Forelimb muscle (tissue), 1 donor: Measurements from ENCODE around the gene CDH23. TPM values are rescaled to one million over a fixed set of nuclear protein-coding genes. Genes with fewer than 3 reads are reported as not detected.

Source experiments
- DNase-seq: peaks from one replicate; pipeline ENCODE4 v3.0.0-alpha.2; 2013; ENCODE audit warnings: low read depth
- polyA plus RNA-seq: library from polyadenylated mRNA; unstranded; fragments of 120-200 nt; gene quantifications from one replicate; pipeline ENCODE4 v1.2.1, GENCODE V29; 2013; ENCODE audit not compliant: insufficient read length

Gene CDH23
- polyA plus RNA-seq, 1 donor, result 4.1 TPM

DNA sequence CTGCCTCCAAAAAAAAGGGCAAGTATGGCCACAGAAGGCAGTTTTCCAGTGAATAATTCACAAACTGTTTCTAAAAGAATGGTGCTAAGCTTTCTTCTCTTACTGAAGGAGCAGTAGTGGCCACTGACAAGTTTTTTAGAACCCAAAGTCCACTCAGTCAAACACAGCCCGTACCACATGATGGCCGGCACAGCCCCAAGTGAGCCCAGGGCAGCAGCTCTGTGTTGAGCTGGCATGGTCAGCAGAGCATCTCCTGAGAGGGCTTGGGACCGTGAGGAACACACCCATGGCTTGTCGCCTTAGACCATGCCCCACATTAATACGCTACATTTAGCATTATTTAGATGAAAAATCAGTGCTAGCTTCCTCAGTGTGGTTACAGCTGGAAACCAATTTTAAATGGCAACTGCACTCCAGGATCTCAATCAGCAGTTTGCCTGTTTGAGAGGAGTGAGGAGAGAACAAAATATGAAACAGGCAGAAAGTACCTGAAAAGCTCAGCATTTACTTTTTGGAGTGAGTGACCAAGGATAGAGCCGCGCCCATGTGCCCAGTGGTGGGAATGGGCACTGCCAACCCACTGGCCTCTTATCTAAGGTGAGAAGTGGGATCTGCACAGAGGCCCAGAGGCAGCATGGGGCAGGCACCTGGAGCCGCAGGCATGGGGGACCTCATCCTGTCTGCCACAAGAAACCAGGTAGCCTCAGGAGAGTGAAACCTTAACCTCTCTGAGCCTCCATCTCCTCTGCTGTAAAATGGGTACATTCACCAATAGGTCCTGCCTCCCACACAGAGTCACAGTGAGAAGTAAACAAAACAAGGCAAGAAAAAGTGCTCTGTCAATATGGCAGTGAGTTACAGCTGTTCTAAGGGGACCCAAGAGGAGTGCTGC is 437.0 kb downstream of the CDH23 start:
- DNase-seq, result no peak

DNA sequence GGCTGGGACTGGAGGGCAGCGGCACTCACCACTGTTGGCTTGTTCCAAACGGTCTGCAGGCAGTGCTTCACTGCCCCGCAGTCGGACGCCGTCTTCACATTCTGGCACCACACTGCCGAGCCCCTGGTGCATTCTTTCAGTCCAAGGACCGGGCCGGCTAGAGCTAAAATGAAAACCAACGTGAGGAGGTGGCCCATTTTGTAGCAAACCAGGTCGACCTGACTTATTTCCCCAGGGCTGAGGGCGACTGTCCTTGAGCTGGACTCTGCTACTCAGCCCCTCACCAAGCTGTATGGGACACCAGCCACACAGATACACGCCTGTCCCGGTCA is 437.6 kb downstream of the CDH23 start:
- DNase-seq, result no peak

DNA sequence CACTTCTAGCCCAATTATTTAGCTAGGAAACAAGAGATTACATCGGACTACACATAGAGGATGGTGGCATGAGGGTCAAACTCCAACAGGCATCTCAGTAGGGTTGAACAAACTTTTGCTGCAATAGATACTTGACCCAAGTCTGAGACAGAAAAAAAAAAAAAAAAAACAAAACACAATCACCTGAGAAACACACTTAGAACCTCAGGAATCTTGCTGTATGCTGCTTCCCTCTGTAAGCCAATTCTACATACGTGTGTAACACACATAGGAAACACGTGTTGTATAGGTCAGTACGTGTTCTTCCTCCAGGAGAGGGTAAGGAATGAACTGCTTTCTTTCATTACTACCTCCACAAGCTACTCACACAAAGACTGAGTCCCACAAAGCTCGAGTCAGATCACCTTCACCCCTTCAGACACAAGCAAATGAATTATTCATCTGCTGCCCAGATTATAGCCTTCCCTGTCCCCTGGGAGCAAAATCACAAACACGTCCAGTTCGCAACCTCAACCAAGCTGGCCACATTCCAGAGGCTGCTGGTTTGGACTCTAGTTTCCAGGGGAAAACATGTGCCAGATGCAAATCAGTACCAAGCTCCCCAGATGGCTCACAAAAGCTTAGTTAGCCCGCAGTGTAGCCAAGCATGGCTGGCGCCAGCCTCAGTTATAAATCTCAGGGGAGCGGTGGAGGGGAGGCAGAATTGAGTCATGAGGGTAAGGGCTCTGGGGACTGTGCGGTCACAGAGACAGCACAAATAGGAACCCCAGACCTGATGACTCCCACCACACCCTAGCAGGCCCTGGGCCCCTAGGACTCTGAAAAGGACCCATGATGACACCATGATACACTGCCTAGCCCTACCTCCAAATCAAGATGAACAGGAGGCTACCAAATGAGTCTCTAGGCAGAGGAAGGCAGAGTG is 439.2 kb downstream of the CDH23 start:
- no peak for DNase-seq

DNA sequence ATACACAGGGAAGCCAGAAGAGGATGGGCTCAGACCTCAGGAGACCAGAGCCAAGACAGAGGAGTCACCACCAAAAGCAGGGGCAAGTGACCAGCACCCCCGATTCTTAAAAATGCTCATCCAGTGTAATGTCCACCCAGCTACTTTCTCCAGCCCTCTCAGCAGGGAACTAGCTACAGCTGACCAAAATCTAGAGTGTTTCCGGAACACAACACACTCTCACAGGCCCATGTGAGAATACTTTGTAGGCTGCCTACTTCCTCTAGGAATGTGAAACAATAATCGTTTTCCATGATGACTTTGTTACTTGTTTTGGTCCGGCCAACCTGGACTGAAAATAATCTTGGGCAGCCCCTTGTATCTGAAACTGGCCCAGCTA is 439.9 kb downstream of the CDH23 start:
- DNase-seq, result no peak

DNA sequence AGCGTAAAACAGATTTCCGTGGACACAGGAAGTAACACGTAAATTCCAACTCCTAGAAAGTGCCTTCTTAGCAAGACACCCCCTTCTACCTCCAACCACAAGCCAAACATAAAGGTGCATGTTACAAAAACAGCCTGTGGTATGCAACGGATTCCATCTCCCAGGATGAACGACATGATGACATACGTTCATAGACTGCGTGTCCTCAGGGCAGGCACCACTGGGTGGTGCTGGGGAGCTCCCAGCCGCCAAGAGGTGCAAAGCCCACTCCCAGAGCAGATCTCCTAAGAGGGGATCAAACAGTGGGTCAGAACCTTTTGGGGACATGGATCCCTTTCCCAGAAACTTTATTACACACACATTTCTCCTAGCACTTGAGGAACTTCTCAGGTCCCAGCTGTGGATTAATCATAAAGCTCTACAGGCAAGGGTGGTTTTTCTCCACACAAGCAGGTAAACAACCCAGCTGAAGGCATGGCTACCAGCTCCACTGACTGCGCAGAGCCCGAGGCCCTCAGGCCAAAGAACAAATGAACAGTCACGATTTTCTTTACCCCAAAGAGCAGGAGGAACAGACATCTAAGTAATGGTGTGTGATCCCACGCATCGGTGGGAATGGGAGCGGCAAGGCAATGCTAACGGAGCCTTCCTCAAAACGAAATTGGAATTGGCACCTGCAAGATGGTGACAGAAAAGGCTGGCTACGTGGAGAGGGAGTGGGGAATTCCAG is 440.5 kb downstream of the CDH23 start:
- DNase-seq, result no peak

DNA sequence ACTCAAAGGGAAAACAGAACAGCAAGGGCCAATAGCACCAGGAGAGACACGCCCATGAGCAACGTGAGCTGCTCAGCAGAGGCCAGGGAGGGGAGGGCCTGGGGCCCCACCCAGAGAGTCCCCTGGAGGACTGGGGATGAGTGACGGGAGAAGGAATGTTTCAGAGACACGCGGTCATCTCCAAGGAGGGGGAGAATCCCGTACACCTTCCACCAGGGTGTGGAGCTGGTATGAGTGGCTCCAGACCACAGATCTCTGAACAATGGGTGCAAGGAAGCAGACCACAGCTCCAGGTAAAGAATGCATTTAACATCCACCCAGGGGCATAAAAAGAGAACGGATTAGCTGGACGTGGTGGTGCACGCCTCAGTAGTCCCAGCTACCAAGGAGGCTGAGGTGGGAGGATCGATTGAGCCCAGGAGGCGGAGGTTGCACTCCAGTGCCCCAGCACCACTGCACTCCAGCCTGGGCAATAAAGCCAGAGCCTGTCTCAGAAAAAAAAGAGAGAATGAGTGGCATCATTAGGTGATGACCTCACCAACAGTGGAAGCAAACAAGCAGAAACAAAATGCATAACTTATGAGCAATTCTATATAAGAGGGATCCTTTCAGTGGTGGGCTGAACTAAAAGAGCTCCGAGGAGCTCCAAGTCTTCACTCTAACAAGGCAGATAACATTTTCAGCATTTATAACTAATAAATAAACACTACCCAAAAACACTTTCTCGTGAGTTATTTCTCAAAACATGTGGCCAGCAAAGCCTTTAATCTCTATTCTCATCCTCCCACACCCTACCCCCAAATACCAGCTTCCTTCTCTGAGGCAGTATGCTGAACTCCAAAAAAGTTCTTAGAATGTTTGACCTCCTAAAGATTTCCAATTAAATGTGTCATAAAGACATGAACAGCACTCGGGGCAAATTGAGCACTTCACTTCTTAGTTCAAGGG is 441.8 kb downstream of the CDH23 start:
- no peak for DNase-seq

DNA sequence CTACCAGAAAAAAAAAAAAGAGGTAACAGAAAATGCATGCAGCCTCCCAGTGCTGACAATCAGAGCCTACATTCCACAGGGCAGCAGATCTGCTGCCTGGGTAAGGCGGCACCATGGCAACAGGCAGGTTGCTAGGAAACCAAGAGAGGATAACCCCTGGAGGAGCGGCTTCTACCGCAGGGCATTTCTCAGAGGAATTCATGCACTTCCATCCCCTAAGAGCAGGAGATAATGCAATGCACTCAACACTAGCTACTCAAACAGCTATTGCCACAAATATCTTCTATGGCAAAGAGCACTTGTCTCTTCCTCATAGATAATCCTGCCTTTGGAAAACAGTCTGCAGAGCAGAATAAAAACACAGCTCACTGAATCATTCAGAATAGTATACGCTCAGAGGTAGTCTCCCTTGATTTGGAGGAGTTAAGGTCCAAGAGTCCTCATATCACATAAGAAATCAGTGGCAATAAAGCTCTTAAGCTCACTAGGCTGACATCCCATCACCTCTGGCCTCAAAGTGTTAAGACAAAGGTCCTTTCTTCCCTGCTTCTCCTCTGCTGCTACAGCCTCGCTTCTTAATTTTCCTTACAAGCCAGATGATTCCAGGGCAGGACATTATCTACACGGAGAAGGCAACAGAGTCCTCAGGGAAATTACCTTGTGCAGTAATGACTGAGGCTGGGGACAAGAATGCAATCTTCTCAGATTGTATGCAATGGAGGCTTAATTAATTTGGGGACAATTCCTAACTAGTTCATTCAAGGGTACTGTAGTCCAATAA is 443.6 kb downstream of the CDH23 start:
- no peak for DNase-seq

DNA sequence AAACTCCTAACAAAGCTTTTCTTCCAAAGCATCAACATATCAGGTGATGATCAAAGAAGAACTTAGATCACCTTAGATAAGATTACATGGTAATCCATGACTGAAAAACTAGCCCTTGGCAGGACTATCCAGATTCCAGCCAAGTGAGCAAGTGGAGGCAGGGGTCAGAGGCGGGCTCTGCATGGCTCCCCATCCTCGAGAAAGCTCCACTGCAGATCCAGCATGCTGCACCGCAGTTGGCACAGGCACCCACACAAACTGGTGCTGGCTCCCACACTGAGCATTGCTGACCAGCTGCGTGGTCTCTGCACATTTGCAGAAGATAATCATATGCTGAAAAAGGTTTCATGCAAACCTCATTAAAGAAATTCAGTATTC is 444.2 kb downstream of the CDH23 start:
- DNase-seq, result no peak

DNA sequence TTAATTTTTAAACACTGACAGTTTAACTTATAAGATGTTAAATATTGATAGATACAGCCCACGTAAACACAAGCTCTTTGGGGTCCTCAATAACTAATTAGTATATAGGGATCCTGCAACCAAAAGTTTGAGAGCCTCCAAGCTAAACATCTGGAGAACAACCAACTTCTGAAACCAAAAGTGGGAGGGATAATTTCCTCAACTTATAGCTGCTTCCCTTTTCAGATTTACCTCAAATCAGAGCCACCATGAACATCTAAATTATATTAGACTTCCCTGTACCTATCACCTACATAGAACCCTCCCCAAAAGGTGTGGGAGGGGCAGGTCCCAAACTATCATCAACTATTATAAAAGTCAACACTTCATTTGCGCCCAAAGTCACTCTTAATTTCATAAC is 445.7 kb downstream of the CDH23 start:
- DNase-seq, result no peak

DNA sequence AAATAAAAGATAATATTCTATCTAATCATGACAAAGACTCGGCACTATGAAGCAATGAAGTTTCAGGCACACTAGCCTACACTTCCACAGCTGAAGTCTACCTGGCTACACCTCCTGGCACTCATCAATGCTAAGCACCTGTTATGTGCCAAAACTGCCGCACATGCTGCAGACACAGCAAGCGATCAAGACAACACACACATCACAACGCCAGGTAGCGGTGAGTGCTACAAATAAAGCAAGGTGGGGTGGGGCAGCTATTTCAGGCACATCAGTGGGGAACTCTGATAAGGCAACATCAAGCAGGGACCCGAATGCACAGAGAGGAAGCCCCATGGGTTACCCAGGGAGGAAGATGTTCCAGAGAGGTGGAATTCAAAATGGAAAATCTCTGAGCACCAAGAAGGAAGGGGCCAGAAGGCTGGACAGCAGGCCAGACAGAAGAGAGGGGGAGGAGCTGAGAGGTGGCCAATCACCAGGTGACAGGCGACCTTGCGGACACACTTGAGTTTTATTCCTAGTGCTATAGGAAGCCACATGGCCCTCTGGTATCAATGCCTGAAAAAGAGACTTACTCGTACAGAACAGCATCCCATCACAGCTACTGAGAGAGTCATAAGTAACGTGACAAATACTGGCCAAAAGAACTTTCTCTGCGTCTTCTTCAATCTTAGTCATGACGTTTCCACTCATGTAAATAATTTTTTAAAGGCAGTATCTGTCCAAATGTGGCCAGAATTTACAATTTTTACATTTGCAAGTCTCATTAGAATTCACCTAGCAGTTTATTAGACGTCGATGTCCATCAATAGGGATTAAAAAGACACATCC is 446.4 kb downstream of the CDH23 start:
- no peak for DNase-seq

DNA sequence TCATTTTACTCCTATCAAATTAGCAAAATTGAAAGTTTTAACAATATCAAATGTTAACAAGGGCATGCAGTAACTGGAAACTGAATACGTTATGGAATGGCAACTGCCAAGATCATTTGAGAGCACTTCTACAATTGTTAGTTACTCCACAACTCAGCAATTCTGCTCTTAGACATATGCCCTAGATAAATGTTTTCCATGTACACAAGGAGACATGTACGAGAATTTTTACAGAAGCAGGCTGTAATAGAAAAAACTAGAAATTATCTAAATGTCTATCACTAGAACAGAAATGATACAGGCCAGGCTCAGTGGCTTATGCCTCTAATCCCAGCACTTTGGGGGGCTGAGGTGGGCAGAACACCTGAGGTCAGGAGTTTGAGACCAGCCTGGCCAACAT is 447.4 kb downstream of the CDH23 start:
- no peak for DNase-seq

DNA sequence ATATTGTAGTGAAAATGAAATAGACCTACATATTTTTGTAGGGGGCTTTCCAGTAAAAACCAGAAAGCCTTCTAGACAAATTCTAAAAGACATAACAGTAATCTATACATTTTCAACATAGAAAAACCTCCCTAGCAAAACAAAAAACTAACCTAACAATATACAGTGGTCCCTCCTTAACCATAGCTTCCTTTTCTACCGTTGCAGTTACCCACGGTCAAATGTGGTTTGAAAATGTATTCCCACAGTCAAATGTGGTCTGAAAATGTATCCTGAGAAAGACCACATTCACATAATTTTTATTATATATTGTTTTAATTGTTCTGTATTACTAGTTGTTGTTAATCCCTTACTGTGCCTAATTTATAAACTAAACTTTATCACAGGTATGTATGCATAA is 448.0 kb downstream of the CDH23 start:
- no peak for DNase-seq

DNA sequence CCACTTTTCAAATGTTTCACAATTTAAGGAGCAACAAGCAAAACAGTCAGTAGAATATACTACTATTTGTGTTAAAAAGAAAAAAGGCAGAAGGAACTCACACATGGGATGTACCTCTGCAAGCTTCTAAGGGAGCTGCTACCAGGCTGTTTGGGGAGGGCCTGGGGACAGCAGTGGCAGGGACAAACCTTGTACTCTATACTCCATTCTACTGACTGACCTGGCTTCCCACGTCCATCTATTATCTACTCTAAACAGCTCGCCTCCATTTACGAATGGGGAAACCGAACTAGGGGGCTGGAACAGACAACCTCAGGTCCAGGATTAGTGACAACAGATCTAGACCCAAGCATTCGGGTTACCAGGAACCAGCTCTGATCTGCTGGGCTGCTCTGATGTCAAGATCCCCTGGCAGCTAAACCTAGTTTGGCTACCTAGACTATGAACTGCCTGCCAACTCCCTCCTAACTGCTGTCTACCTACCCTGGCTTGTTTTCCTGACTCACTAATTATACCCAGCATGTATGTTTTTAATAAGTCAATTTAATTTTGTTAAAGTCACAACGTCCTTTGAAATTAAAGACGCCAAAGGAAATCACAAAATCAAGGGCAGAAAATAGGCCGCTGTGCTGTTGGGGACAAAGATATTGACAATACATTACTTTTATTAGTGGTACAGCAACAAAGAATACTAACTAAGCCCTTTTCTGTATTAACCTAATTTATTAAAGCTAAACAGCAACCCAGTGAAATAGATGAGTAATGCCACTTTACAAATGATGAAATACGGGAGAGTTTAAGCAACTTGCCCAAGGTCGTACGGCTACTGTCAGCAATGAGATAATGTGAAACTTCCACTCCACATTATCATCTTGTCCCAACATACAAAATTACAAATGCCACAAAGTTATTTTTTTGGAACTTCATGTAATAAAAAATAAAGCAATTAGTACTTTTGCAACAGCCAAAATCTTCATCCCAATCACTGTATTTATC is 449.0 kb downstream of the CDH23 start:
- DNase-seq, result no peak

DNA sequence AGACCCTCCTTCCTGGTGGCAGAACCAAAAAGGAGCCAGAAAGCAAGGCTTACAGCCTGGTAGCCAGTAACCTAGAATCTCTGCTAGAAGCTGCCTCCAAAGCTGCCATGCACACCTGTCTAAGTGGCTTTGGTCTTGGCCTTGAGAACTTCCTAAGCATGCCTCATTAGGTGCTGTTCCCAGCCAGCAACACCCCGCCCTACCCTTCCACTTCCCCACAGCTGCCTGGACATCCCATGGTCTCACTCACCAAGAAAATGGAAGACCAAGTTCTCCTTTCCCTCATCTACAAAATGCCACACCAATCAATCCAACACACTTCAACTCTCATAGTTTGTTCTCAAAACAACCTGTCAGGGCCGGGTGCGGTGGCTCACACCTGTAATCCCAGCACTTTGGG is 450.1 kb downstream of the CDH23 start:
- DNase-seq, result no peak

DNA sequence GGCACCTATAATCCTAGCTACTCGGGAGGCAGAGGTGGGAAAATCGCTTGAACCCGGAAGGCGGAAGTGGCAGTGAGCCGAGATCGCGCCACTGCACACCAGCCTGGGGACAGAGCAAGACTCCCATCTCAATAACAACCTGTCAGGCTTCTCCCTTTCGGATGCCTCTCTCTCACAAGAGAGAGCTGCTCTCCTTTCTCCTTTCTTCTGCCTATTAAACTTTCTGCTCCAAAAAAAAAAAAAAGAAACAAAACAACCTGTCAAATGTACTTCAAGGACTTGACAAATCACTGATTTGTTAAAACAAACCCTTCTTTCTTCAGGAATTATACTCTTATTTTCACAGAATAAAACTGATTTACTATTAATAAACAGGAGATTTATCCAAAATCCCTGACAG is 450.7 kb downstream of the CDH23 start:
- no peak for DNase-seq

DNA sequence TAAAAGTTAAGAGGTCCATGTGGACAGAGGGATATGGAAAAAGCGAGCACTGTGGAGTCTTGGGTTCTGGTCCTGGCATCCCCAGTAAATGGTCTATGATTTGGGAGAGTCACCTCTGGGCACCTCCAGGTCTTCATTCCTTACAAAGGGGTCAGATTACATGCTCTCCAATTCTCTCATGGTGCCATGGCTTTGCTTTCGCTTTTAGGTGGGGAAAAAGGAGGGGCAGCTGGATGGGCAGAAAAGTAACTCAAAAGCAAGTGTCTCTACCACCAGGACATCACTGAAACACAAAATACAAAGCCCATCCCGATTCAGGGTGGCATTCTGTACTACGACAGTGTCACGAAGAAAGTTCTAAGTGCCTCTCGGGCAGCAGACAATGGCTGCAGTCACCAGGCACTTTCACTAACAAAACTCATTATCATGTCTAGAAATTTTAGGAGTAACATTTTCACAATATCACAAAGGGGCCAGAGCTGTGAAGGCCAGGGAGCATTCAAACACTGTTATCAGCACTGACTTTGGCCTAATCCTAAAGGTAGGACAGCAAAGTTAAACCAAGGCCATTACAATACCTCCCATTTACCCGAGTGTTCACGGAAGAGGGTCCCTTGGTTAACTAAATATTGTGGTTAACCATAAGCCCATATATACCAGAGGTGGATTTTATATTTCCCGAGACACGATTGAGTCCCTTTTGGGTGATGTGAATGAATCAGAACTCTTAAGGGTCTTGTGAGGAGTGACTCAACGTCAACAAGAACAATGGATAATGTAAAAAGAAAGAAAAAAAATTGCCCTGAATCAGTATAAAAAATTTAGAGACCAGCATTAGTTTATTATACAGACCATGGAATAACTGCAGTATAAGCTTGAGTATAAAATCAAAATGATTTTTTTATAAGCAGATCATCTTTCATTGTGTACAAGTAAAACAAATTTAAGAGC is 451.9 kb downstream of the CDH23 start:
- no peak for DNase-seq

DNA sequence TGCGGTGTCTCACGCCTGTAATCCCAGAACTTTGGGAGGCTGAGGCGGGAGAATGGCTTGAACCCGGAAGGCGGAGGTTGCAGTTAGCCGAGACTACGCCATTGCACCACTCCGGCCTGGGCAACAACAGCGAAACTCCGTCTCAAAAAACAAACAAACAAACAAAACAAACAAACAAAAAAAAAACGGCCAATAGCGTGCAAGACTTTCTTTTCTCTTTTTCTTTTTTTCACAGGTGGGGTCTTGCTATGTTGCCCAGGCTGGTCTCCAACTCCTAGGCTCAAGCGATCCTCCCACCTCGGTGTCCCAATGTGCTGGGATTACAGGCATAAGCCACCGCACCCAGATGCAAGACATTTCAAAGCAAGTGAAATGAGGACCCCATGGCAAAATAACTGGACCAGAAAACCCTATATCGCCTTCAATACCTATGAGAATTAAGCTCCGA is 452.8 kb downstream of the CDH23 start:
- DNase-seq, result no peak
